Measurements from ENCODE around the gene PIGH. TPM values are rescaled to one million over a fixed set of nuclear protein-coding genes. Genes with fewer than 3 reads are reported as not detected.

The PIGH gene
- total and polyA plus RNA-seq, 5 donors from 2014 or later: 34.8 to 46.2 (median 36.8) TPM

GRCh38 chr14:67564236-67564635 lies 35.8 kb downstream of the PIGH start:
- Histone ChIP-seq H3K4me3 (ENCODE audit: low read depth, low read length) (no peak overlapping the region), H3K9me3 (ENCODE audit: control insufficient read depth in 2 of 2, low read length in 2 of 2) (no peaks in the 10 kb centered on the region), H3K27ac (ENCODE audit: insufficient read depth, low read length, poor library complexity, severe bottlenecking) (no peak overlapping the region), H3K27me3 (ENCODE audit: control insufficient read depth, insufficient read depth, low read length) (no peaks in the 10 kb centered on the region), H3K4me1 (ENCODE audit: control insufficient read depth, insufficient read depth, low read length, poor library complexity, severe bottlenecking) (no peaks in the 10 kb centered on the region), H3K36me3 (ENCODE audit: control insufficient read depth, insufficient read depth, low read length) (no peaks in the 10 kb centered on the region)
- no peak for DNase-seq
- Mint-ChIP-seq H3K36me3 (no peaks in the 10 kb centered on the region), H3K27me3 (peaks cover 12% of the 10 kb centered on the region), H3K9me3 (no peaks in the 10 kb centered on the region), H3K27ac (no peak overlapping the region), H3K4me1 (no peaks in the 10 kb centered on the region), H3K4me3 (no peak overlapping the region)
- no peak for ATAC-seq (ENCODE audit: low read depth in 2 of 2)

DNA sequence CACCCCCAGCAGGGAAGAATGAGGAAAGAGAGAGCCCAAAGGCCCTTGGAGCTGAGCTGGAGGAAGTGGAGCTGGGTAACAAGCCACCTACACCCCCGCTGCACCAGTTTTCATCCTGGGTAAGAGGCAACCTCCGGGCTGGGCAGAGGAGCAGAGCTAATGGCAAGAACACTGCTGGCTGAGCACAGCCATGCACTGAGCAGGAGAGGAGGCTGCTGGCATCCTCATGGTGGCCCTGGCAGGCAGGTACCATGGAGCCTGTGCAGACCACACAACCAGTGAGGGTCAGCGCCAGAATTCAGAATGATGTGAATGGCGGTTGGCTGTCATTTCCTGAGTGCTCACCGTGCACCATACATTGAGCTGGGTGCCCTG lies 37.3 kb downstream of the PIGH start:
- no peak overlapping the region for H3K27ac ChIP-seq (ENCODE audit: insufficient read depth, low read length, poor library complexity, severe bottlenecking)
- H3K36me3 Mint-ChIP-seq: no peaks in the 10 kb centered on the region
- H3K9me3 Mint-ChIP-seq: no peaks in the 10 kb centered on the region
- ATAC-seq (ENCODE audit: low read depth in 2 of 2) (no peak), DNase-seq (no peak)
- no peak overlapping the region for H3K4me3 ChIP-seq (ENCODE audit: low read depth, low read length)
- H3K27me3 ChIP-seq (ENCODE audit: control insufficient read depth, insufficient read depth, low read length): no peaks in the 10 kb centered on the region
- H3K4me1 Mint-ChIP-seq: no peaks in the 10 kb centered on the region
- H3K27me3 Mint-ChIP-seq: peaks cover 21% of the 10 kb centered on the region
- no peaks in the 10 kb centered on the region for H3K9me3 ChIP-seq (ENCODE audit: control insufficient read depth in 2 of 2, low read length in 2 of 2)
- no peaks in the 10 kb centered on the region for H3K36me3 ChIP-seq (ENCODE audit: control insufficient read depth, insufficient read depth, low read length)
- no peaks in the 10 kb centered on the region for H3K4me1 ChIP-seq (ENCODE audit: control insufficient read depth, insufficient read depth, low read length, poor library complexity, severe bottlenecking)
- H3K27ac Mint-ChIP-seq: no peak overlapping the region
- no peak overlapping the region for H3K4me3 Mint-ChIP-seq

GRCh38 chr14:67562025-67562775 lies 37.9 kb downstream of the PIGH start:
- Histone ChIP-seq H3K27me3 (ENCODE audit: control insufficient read depth, insufficient read depth, low read length) (no peaks in the 10 kb centered on the region), H3K9me3 (ENCODE audit: control insufficient read depth in 2 of 2, low read length in 2 of 2) (no peaks in the 10 kb centered on the region), H3K36me3 (ENCODE audit: control insufficient read depth, insufficient read depth, low read length) (no peaks in the 10 kb centered on the region), H3K4me3 (ENCODE audit: low read depth, low read length) (no peak overlapping the region), H3K27ac (ENCODE audit: insufficient read depth, low read length, poor library complexity, severe bottlenecking) (no peak overlapping the region), H3K4me1 (ENCODE audit: control insufficient read depth, insufficient read depth, low read length, poor library complexity, severe bottlenecking) (no peaks in the 10 kb centered on the region)
- no peak for ATAC-seq (ENCODE audit: low read depth in 2 of 2)
- Mint-ChIP-seq H3K4me1 (no peaks in the 10 kb centered on the region), H3K36me3 (no peaks in the 10 kb centered on the region), H3K4me3 (no peak overlapping the region), H3K27ac (no peak overlapping the region), H3K27me3 (peaks cover 22% of the 10 kb centered on the region), H3K9me3 (no peaks in the 10 kb centered on the region)
- DNase-seq: no peak

DNA sequence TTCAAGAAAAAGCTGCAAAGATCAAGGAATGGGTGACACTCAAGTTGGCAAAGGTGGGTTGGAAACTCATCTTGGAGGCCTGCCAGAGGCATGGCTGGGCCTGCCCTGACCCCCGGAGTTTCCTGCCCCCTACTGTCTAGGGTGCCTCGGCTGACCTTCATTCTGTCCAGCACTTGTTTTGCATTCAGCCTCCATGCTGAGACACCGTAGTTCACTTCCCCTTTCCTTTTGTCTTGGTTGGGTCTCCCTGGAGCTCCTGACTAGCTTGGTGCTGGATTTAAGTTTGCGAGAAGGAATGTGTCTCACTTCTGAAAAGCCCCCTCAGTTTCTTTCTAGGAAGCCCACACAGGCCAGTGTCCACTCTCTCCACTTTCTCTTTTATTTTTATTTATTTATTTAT lies 40.4 kb downstream of the PIGH start:
- Mint-ChIP-seq H3K4me1 (no peaks in the 10 kb centered on the region), H3K27ac (no peak overlapping the region), H3K9me3 (no peaks in the 10 kb centered on the region), H3K27me3 (peaks cover 27% of the 10 kb centered on the region), H3K4me3 (no peak overlapping the region), H3K36me3 (no peaks in the 10 kb centered on the region)
- ATAC-seq (ENCODE audit: low read depth in 2 of 2) (no peak), DNase-seq (no peak)
- H3K4me1 ChIP-seq (ENCODE audit: control insufficient read depth, insufficient read depth, low read length, poor library complexity, severe bottlenecking): no peaks in the 10 kb centered on the region
- no peaks in the 10 kb centered on the region for H3K36me3 ChIP-seq (ENCODE audit: control insufficient read depth, insufficient read depth, low read length)
- H3K4me3 ChIP-seq (ENCODE audit: low read depth, low read length): no peak overlapping the region
- no peaks in the 10 kb centered on the region for H3K9me3 ChIP-seq (ENCODE audit: control insufficient read depth in 2 of 2, low read length in 2 of 2)
- H3K27ac ChIP-seq (ENCODE audit: insufficient read depth, low read length, poor library complexity, severe bottlenecking): no peak overlapping the region
- no peaks in the 10 kb centered on the region for H3K27me3 ChIP-seq (ENCODE audit: control insufficient read depth, insufficient read depth, low read length)

DNA sequence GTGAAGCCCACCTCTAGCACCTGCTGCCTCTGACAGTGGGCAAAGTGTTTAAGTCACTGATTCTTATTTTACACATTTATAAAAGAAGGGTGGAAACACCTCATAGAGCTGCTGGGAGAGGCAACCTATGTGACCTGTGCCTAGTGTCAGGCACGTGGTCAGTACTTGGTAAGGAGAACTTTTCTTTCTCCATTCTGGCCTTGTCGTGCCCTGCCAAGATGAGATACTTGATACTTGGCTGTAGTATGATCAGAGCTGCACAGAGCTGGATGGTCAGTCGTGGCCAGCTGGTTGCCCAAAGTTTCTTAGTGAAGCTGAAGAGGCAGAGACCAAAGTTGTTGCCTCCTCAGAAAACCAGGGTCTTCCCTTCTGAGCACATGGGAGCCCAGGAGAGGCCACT lies 42.4 kb downstream of the PIGH start:
- ATAC-seq (ENCODE audit: low read depth in 2 of 2) (no peak), DNase-seq (no peak)
- no peaks in the 10 kb centered on the region for H3K36me3 Mint-ChIP-seq
- H3K4me3 Mint-ChIP-seq: no peak overlapping the region
- no peaks in the 10 kb centered on the region for H3K27me3 ChIP-seq (ENCODE audit: control insufficient read depth, insufficient read depth, low read length)
- H3K27ac Mint-ChIP-seq: no peak overlapping the region
- H3K4me3 ChIP-seq (ENCODE audit: low read depth, low read length): no peak overlapping the region
- no peaks in the 10 kb centered on the region for H3K4me1 ChIP-seq (ENCODE audit: control insufficient read depth, insufficient read depth, low read length, poor library complexity, severe bottlenecking)
- H3K36me3 ChIP-seq (ENCODE audit: control insufficient read depth, insufficient read depth, low read length): no peaks in the 10 kb centered on the region
- H3K4me1 Mint-ChIP-seq: no peaks in the 10 kb centered on the region
- H3K9me3 Mint-ChIP-seq: peaks cover 0 to 2% (median 0%) of the 10 kb centered on the region in 7 donors
- peaks cover 27% of the 10 kb centered on the region for H3K27me3 Mint-ChIP-seq
- H3K27ac ChIP-seq (ENCODE audit: insufficient read depth, low read length, poor library complexity, severe bottlenecking): no peak overlapping the region
- H3K9me3 ChIP-seq (ENCODE audit: control insufficient read depth in 2 of 2, low read length in 2 of 2): no peaks in the 10 kb centered on the region

- peaks cover 0 to 2% (median 0%) of the 10 kb centered on the region in 7 donors for H3K9me3 Mint-ChIP-seq
- no peaks in the 10 kb centered on the region for H3K27me3 ChIP-seq (ENCODE audit: control insufficient read depth, insufficient read depth, low read length)
- H3K4me1 ChIP-seq (ENCODE audit: control insufficient read depth, insufficient read depth, low read length, poor library complexity, severe bottlenecking): no peaks in the 10 kb centered on the region
- H3K36me3 Mint-ChIP-seq: no peaks in the 10 kb centered on the region
- DNase-seq (no peak), ATAC-seq (ENCODE audit: low read depth in 2 of 2) (no peak)
- no peak overlapping the region for H3K27ac Mint-ChIP-seq
- no peaks in the 10 kb centered on the region for H3K4me1 Mint-ChIP-seq
- no peaks in the 10 kb centered on the region for H3K36me3 ChIP-seq (ENCODE audit: control insufficient read depth, insufficient read depth, low read length)
- H3K9me3 ChIP-seq (ENCODE audit: control insufficient read depth in 2 of 2, low read length in 2 of 2): no peaks in the 10 kb centered on the region
- H3K27ac ChIP-seq (ENCODE audit: insufficient read depth, low read length, poor library complexity, severe bottlenecking): no peak overlapping the region
- no peak overlapping the region for H3K4me3 ChIP-seq (ENCODE audit: low read depth, low read length)
- H3K4me3 Mint-ChIP-seq: no peak overlapping the region
- peaks cover 32% of the 10 kb centered on the region for H3K27me3 Mint-ChIP-seq
Measured at GRCh38 chr14:67557118-67557517, 43.0 kb downstream of the PIGH start.

DNA sequence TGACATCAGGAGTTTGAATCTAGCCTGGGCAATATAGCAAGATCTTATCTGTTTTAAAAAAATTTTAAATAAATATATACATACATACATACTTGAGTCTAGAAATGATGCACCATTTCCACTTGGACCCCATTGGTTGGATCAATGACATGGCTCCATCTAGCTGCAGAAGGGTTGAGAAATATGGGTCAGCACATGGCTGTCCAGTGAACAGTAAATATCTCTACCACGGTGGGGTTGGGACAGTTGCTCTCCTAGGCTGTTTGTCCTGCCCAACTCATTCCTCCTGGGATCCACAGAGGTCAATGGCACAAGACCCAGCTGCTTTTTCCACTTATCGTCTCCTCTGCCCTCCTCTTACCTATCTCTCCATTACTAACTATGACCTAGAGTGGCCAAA lies 43.4 kb downstream of the PIGH start:
- H3K9me3 ChIP-seq (ENCODE audit: control insufficient read depth in 2 of 2, low read length in 2 of 2): no peaks in the 10 kb centered on the region
- Mint-ChIP-seq H3K4me1 (no peaks in the 10 kb centered on the region), H3K27ac (no peak overlapping the region), H3K27me3 (peaks cover 33% of the 10 kb centered on the region), H3K9me3 (peaks cover 0 to 2% (median 0%) of the 10 kb centered on the region in 7 donors), H3K36me3 (no peaks in the 10 kb centered on the region), H3K4me3 (no peak overlapping the region)
- ATAC-seq (ENCODE audit: low read depth in 2 of 2): no peak
- no peak overlapping the region for H3K27ac ChIP-seq (ENCODE audit: insufficient read depth, low read length, poor library complexity, severe bottlenecking)
- no peaks in the 10 kb centered on the region for H3K4me1 ChIP-seq (ENCODE audit: control insufficient read depth, insufficient read depth, low read length, poor library complexity, severe bottlenecking)
- H3K27me3 ChIP-seq (ENCODE audit: control insufficient read depth, insufficient read depth, low read length): no peaks in the 10 kb centered on the region
- no peak overlapping the region for H3K4me3 ChIP-seq (ENCODE audit: low read depth, low read length)
- H3K36me3 ChIP-seq (ENCODE audit: control insufficient read depth, insufficient read depth, low read length): no peaks in the 10 kb centered on the region
- no peak for DNase-seq

- Mint-ChIP-seq H3K4me3 (no peak overlapping the region), H3K4me1 (no peaks in the 10 kb centered on the region), H3K27me3 (peaks cover 28% of the 10 kb centered on the region), H3K27ac (no peak overlapping the region), H3K36me3 (no peaks in the 10 kb centered on the region), H3K9me3 (peaks cover 0 to 2% (median 0%) of the 10 kb centered on the region in 7 donors)
- H3K27me3 ChIP-seq (ENCODE audit: control insufficient read depth, insufficient read depth, low read length): no peaks in the 10 kb centered on the region
- H3K4me3 ChIP-seq (ENCODE audit: low read depth, low read length): no peak overlapping the region
- no peak for DNase-seq
- H3K9me3 ChIP-seq (ENCODE audit: control insufficient read depth in 2 of 2, low read length in 2 of 2): no peaks in the 10 kb centered on the region
- H3K27ac ChIP-seq (ENCODE audit: insufficient read depth, low read length, poor library complexity, severe bottlenecking): no peak overlapping the region
- no peaks in the 10 kb centered on the region for H3K4me1 ChIP-seq (ENCODE audit: control insufficient read depth, insufficient read depth, low read length, poor library complexity, severe bottlenecking)
- H3K36me3 ChIP-seq (ENCODE audit: control insufficient read depth, insufficient read depth, low read length): no peaks in the 10 kb centered on the region
- ATAC-seq (ENCODE audit: low read depth in 2 of 2): no peak
Measured at GRCh38 chr14:67555518-67556090, 44.5 kb downstream of the PIGH start.
